GM13976 (cell line): ENCODE data around the gene RBM46.
A peak's percentile ranks its signal among the peaks of the same experiment; 100 is the strongest.

ENCODE experiments used
- DNase-seq: peaks from one replicate; pipeline ENCODE4 v3.0.0; 2012; ENCODE audit warnings: low spot score
- CTCF ChIP-seq: IDR thresholded peaks from 2 replicates; pipeline ENCODE4 v1.5.1; 2012; ENCODE audit warnings: borderline replicate concordance, mild to moderate bottlenecking; ENCODE audit not compliant: insufficient read depth; ENCODE audit errors: extremely low read depth, missing control alignments, control extremely low read depth
- in situ Hi-C: fragments of 300-500 bp; cut with MboI; formaldehyde crosslinking; loops from one replicate; pipeline ENCODE4 v1.12.0; 2022; ENCODE audit warnings: low sequenced_read_pairs, mixed read lengths, inconsistent platforms; ENCODE audit not compliant: unreplicated experiment

Gene RBM46

GRCh38 chr4:154760895-154761294 lies 20.2 kb upstream of the RBM46 start:
- DNase-seq = no peak
- in situ Hi-C loops = no loop called here
- TF ChIP-seq CTCF = no peak

- DNase-seq = no peak
- no peak for TF ChIP-seq CTCF
- in situ Hi-C loops = no loop called here
These were observed 2.8 kb upstream of the RBM46 start for GRCh38 chr4:154778264-154778663.

GRCh38 chr4:154779362-154779947 lies 1.6 kb upstream of the RBM46 start:
- peak; percentile 13 for DNase-seq
- in situ Hi-C loops = no loop called here

GRCh38 chr4:154781983-154782293 lies 866 bp downstream of the RBM46 start:
- no peak for TF ChIP-seq CTCF
- in situ Hi-C loops = no loop called here
- DNase-seq = peak; percentile 7

More at GRCh38 chr4:154779362-154779947, 1.6 kb upstream of the RBM46 start:
- peak; percentile 1 for TF ChIP-seq CTCF

- TF ChIP-seq CTCF = peak; percentile 38
- in situ Hi-C loops = loop anchor here (25.0 kb wide), 1 partner anchor 555 kb away; no protein-coding TSS in a partner anchor
- DNase-seq = peak; percentile 15
These were observed 26.1 kb downstream of the RBM46 start for GRCh38 chr4:154807042-154807630.

- TF ChIP-seq CTCF = no peak
- DNase-seq = no peak
- in situ Hi-C loops = loop anchor here (25.0 kb wide), 1 partner anchor 544 kb away; no protein-coding TSS in a partner anchor
These were observed 37.2 kb downstream of the RBM46 start for GRCh38 chr4:154818230-154818629.
